NT2/D1 (cell line): ENCODE measurements around the gene CRYAA.
"Not testable (repeated sequence)": the region's sequence is repeated elsewhere in the genome, so short reads cannot be mapped to it uniquely, and the experiment has no call there.

Experiments used
- DNase-seq: peaks from one replicate; pipeline ENCODE4 v3.0.0-alpha.2; 2011; ENCODE audit warnings: low read depth, low spot score
- H3K27me3 ChIP-seq: 2 replicates; pipeline ENCODE4 v1.6.0; 2011; ENCODE audit warnings: mild to moderate bottlenecking; ENCODE audit not compliant: insufficient read length, insufficient read depth
- H3K36me3 ChIP-seq: 2 replicates; pipeline ENCODE4 v1.6.1; 2011; ENCODE audit warnings: mild to moderate bottlenecking, low read length, mixed read lengths; ENCODE audit not compliant: insufficient read depth, insufficient read length
- H3K4me1 ChIP-seq: 2 replicates; pipeline ENCODE4 v1.5.1; 2011; ENCODE audit not compliant: insufficient read depth, insufficient read length
- H3K4me3 ChIP-seq: 2 replicates; pipeline ENCODE4 v1.5.1; 2011; ENCODE audit warnings: low read depth; ENCODE audit not compliant: insufficient read length
- H3K9ac ChIP-seq: 2 replicates; pipeline ENCODE4 v1.6.0; 2011; ENCODE audit warnings: low read depth; ENCODE audit not compliant: insufficient read length
- H3K9me3 ChIP-seq: 2 replicates; pipeline ENCODE4 v1.5.1; 2011; ENCODE audit warnings: mild to moderate bottlenecking, low read length; ENCODE audit not compliant: insufficient read depth
- SUZ12 ChIP-seq: IDR thresholded peaks from 2 replicates; pipeline ENCODE4 v1.6.1; 2011; ENCODE audit not compliant: insufficient read length, insufficient read depth; ENCODE audit errors: extremely low read depth
- YY1 ChIP-seq: IDR thresholded peaks from 2 replicates; pipeline ENCODE4 v1.6.1; 2011; ENCODE audit not compliant: insufficient read length, insufficient read depth
- ZNF274 ChIP-seq: IDR thresholded peaks from 2 replicates; pipeline ENCODE4 v1.6.1; 2011; ENCODE audit warnings: mild to moderate bottlenecking, low read depth, low read length

The CRYAA gene

DNA sequence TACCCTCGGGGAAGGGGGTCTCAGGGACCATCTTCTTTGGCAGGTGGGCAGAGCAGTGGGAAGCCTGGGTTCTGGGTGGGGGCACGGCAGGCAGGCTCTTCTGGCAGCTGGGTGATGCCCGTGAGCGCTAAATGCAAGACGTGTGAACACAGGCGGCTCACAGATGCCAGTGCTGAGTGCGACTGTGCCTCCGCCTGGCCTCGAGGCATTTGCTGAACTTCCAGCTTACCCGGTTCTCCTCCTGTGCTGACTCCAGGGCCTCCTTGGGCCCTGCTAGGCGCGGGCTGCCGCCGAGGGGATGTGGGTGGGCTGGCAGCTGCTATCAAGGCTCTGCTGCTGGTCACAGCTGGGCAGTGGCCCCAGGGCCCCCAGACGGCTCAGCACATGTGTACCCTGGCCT is 12.2 kb downstream of the CRYAA start:
- not testable (repeated sequence) for H3K9me3 ChIP-seq, H3K4me1 ChIP-seq, H3K9ac ChIP-seq, DNase-seq, H3K4me3 ChIP-seq, H3K27me3 ChIP-seq, H3K36me3 ChIP-seq

- not testable (repeated sequence) for H3K4me3 ChIP-seq, DNase-seq, H3K9ac ChIP-seq, H3K9me3 ChIP-seq, H3K27me3 ChIP-seq, H3K36me3 ChIP-seq, H3K4me1 ChIP-seq
Observed at GRCh38 chr21:43187268-43187667, 18.5 kb downstream of the CRYAA start.

DNA sequence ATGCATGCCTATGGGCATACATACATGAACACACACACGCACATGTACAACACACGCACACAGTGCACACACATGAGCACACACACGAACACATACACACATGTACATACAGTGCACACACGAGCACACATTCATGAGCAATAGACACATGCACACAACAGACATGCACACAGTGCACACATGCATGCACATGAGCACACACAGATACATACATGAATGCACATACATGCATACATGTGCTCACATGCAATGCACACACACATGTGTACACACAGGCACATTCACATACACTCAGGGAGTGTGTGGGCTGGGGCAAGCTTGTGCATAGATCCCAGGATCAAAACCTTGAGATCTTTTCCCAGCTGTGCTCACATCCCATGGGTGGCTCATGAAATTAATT is 18.9 kb downstream of the CRYAA start:
- no peak overlapping the region for H3K9ac ChIP-seq
- TF ChIP-seq SUZ12 (no peak), YY1 (no peak), ZNF274 (no peak)

GRCh38 chr21:43188181-43188580 is 19.4 kb downstream of the CRYAA start:
- peaks cover 5% of the 10 kb centered on the region for H3K4me1 ChIP-seq
- H3K9me3 ChIP-seq, result no peaks in the 10 kb centered on the region
- no peak for DNase-seq
- TF ChIP-seq ZNF274 (no peak), SUZ12 (no peak), YY1 (no peak)
- no peak overlapping the region for H3K9ac ChIP-seq
- H3K4me3 ChIP-seq, result no peak overlapping the region
- H3K27me3 ChIP-seq, result peaks cover 3% of the 10 kb centered on the region
- H3K36me3 ChIP-seq, result no peaks in the 10 kb centered on the region

More for the DNA sequence above, 18.9 kb downstream of the CRYAA start:
- Histone ChIP-seq H3K4me3 (no peak overlapping the region), H3K36me3 (no peaks in the 10 kb centered on the region), H3K9me3 (no peaks in the 10 kb centered on the region), H3K27me3 (peaks cover 3% of the 10 kb centered on the region), H3K4me1 (peaks cover 5% of the 10 kb centered on the region)
- DNase-seq, result no peak

DNA sequence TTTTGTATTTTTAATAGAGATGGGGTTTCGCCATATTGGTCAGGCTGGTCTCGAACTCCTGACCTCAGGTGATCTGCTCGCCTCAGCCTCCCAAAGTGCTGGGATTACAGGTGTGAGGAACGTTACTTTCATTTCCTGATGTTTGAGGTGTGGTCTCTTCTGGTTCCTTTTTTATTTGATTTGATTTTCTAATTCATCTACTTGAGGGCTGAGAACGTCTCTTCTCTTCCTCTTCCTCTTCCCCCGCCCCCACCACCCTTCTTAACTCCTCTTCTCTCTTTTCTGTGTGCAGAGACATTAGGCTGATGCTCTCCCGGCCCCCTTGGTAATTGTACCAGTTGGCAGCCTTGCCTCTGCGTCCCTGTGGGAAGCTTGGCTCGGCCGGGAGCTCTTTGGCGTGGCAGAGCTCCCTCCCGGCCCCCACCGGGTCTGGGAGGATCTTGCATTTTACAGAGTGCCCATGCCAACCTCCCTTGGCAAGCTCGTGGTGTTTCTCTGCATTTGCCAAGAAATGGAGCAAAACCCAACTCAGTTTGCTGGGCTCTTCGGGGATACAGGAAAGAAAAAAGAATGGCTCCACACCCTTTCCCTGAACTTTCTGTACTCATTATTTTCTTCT is 19.9 kb downstream of the CRYAA start:
- Histone ChIP-seq H3K27me3 (peaks cover 3% of the 10 kb centered on the region), H3K9ac (no peak overlapping the region), H3K4me3 (no peak overlapping the region), H3K36me3 (no peaks in the 10 kb centered on the region), H3K4me1 (peaks cover 8% of the 10 kb centered on the region), H3K9me3 (no peaks in the 10 kb centered on the region)
- TF ChIP-seq YY1, result no peak
- TF ChIP-seq ZNF274, result no peak
- no peak for TF ChIP-seq SUZ12
- no peak for DNase-seq

DNA sequence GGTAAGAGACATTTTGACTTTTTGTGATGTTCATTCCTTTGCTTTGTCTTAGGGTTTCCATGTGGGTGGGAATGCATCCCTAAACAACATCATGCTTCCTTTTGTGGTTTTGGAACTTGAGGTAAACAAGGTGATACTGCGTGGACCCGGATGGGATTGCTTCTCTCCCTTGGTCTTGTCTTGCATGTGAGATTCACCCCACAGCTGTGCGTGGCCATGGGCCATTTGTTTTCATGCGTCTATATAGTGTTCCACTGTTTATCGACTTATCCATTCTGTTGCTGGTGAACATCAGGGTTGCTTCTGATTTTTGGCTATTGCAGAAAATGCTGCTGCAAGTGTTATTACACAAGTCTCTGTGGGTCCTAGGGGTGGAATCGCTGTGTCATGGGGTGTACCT is 21.1 kb downstream of the CRYAA start:
- Histone ChIP-seq H3K4me3 (no peak overlapping the region), H3K9me3 (no peaks in the 10 kb centered on the region), H3K27me3 (peaks cover 3% of the 10 kb centered on the region), H3K9ac (no peak overlapping the region), H3K4me1 (peaks cover 14% of the 10 kb centered on the region), H3K36me3 (no peaks in the 10 kb centered on the region)
- TF ChIP-seq ZNF274 (no peak), SUZ12 (no peak), YY1 (no peak)
- DNase-seq, result no peak

- H3K4me3 ChIP-seq, result no peak overlapping the region
- H3K4me1 ChIP-seq, result peaks cover 18% of the 10 kb centered on the region
- H3K27me3 ChIP-seq, result peaks cover 3% of the 10 kb centered on the region
- TF ChIP-seq ZNF274 (no peak), SUZ12 (no peak), YY1 (no peak)
- no peaks in the 10 kb centered on the region for H3K36me3 ChIP-seq
- no peak for DNase-seq
- no peaks in the 10 kb centered on the region for H3K9me3 ChIP-seq
- H3K9ac ChIP-seq, result no peak overlapping the region
Observed at GRCh38 chr21:43190544-43190943, 21.7 kb downstream of the CRYAA start.

- Histone ChIP-seq H3K36me3 (no peaks in the 10 kb centered on the region), H3K4me1 (peaks cover 18% of the 10 kb centered on the region), H3K9me3 (no peaks in the 10 kb centered on the region), H3K4me3 (no peak overlapping the region), H3K27me3 (peaks cover 3% of the 10 kb centered on the region), H3K9ac (no peak overlapping the region)
- TF ChIP-seq SUZ12 (no peak), ZNF274 (no peak), YY1 (no peak)
- no peak for DNase-seq
Observed at GRCh38 chr21:43190951-43191350, 22.1 kb downstream of the CRYAA start.
